ENCODE results near the gene E4F1. TPM values are rescaled to one million over a fixed set of nuclear protein-coding genes. Genes with fewer than 3 reads are reported as not detected.
A peak's percentile ranks its signal among the peaks of the same experiment; 100 is the strongest.

E4F1 gene
- total and polyA plus RNA-seq, 2 of the 8 experiments (the other 6 are each of a cell fraction or from before 2014, with no cell fraction given), result 22.2 to 27.0 TPM

DNA sequence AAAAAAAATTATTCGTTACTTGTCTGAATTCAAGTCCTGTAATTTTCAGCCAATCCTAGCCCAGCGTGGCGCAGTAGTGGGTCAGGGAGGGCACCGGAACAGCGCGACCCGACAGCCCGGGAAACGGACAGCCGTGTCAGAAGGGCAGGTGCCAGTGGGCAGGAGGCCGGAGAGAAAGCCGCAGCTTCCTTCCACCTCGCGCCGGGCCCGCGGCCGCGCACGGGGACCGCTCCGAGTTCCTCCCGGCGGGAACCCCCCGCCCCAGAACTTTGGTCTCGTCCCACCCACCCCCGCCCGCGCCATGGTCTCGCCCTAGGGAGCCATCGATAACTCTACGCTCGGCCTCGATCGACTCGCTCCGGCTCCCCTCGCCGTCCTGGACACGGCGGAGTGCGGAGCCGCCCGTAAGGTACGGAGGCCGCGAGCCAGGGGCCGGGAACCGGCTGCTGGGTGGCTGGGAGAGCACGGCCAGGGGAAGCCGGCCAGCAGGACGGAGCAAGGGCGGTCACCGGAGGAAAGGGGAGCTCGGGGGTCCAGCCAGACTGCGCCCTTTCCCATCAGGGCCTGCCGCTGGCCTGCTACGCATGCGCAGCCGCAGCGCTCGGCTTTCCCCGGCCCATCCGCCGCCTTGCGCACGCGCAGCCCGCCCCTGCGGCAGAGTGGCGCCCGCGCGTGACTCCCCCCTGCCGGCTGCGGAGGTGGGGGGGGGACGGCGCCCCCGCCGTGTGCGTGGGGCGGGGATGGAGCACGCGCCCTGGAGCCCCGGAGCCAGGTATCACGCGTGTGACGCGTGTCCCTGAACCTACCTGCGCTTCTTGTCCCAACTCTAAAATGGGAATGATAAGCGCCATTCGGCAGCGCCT is 18.1 kb upstream of the E4F1 start, which contains the start of gene MLST8 (continued):
- peak; percentile 98 for TF ChIP-seq NRF1 (IDR thresholded peaks at IDR 0.05; ENCODE audit: low read depth, low read length)
- peak; percentile 2; the same call in 1 of the 2 replicates for TF ChIP-seq SIX5 (IDR thresholded peaks at IDR 0.05; ENCODE audit: low read depth, low read length)
- TF ChIP-seq SRF (IDR thresholded peaks at IDR 0.05; ENCODE audit: low read depth, low read length), result peak; percentile 96
- no peak for TF ChIP-seq MAFK (IDR thresholded peaks at IDR 0.05; ENCODE audit: low read depth, low read length)
- TF ChIP-seq PHF8 (conservative IDR thresholded peaks at IDR 0.05; ENCODE audit: low read depth, low read length), result peak; percentile 100
- 0 out of 2 replicates have a peak, but pooled peaks have one; percentile 11 for TF ChIP-seq TCF12 (IDR thresholded peaks at IDR 0.05; ENCODE audit: low read depth, low read length)
- no peak for TF ChIP-seq KDM1A (IDR thresholded peaks at IDR 0.05; ENCODE audit: borderline replicate concordance, low read length)
- no peak for TF ChIP-seq RNF2 (IDR thresholded peaks at IDR 0.05; ENCODE audit: borderline replicate concordance, low read depth, low read length, missing control alignments, poor library complexity, severe bottlenecking)
- no peak for TF ChIP-seq SIRT6 (IDR thresholded peaks at IDR 0.05; ENCODE audit: low read length)
- TF ChIP-seq BACH1 (IDR thresholded peaks at IDR 0.05; ENCODE audit: low read length), result peak; percentile 21; the same call in 1 of the 2 replicates
- TF ChIP-seq, protein P1, sequence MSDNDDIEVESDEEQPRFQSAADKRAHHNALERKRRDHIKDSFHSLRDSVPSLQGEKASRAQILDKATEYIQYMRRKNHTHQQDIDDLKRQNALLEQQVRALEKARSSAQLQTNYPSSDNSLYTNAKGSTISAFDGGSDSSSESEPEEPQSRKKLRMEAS (IDR thresholded peaks at IDR 0.05), result peak; percentile 63; the same call in 1 of the 2 replicates
- TF ChIP-seq TEAD4 (IDR thresholded peaks at IDR 0.05; ENCODE audit: low read depth, low read length), result no peak
- TF ChIP-seq, protein P2, sequence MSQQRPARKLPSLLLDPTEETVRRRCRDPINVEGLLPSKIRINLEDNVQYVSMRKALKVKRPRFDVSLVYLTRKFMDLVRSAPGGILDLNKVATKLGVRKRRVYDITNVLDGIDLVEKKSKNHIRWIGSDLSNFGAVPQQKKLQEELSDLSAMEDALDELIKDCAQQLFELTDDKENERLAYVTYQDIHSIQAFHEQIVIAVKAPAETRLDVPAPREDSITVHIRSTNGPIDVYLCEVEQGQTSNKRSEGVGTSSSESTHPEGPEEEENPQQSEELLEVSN (IDR thresholded peaks at IDR 0.05), result no peak
- peak; percentile 31; the same call in 1 of the 2 replicates for TF ChIP-seq TBP (IDR thresholded peaks at IDR 0.05; ENCODE audit: low read depth, low read length)
- peak; percentile 82 for TF ChIP-seq POLR2AphosphoS5 (IDR thresholded peaks at IDR 0.05; ENCODE audit: low read depth, low read length)
- no peak for TF ChIP-seq CHD2 (IDR thresholded peaks at IDR 0.05; ENCODE audit: low read length)
- peak; percentile 56 for TF ChIP-seq CTBP2 (IDR thresholded peaks at IDR 0.05; ENCODE audit: borderline replicate concordance, insufficient read depth, insufficient read length, low read length)
- peak; percentile 80; the same call in 1 of the 2 replicates for TF ChIP-seq CHD1 (IDR thresholded peaks at IDR 0.05; ENCODE audit: low read depth, low read length)
- TF ChIP-seq RAD21 (IDR thresholded peaks at IDR 0.05 in 1 of 2, conservative IDR thresholded peaks at IDR 0.05 in 1 of 2; ENCODE audit: low read depth in 2 of 2, low read length in 2 of 2), result no peak
- no peak for TF ChIP-seq ZNF274 (IDR thresholded peaks at IDR 0.05; ENCODE audit: borderline replicate concordance, extremely low read depth, low read length)
